ENCODE data around the gene GREM1.

GREM1 gene

GRCh38 chr15:32784581-32784980 lies 66.8 kb downstream of the GREM1 start:
- no peak for DNase-seq (ENCODE audit: low read depth)

GRCh38 chr15:32786906-32787305 lies 69.1 kb downstream of the GREM1 start:
- no peak for DNase-seq (ENCODE audit: low read depth)

- DNase-seq (ENCODE audit: low read depth), result no peak
Observed at GRCh38 chr15:32787949-32788348, 70.1 kb downstream of the GREM1 start.

DNA sequence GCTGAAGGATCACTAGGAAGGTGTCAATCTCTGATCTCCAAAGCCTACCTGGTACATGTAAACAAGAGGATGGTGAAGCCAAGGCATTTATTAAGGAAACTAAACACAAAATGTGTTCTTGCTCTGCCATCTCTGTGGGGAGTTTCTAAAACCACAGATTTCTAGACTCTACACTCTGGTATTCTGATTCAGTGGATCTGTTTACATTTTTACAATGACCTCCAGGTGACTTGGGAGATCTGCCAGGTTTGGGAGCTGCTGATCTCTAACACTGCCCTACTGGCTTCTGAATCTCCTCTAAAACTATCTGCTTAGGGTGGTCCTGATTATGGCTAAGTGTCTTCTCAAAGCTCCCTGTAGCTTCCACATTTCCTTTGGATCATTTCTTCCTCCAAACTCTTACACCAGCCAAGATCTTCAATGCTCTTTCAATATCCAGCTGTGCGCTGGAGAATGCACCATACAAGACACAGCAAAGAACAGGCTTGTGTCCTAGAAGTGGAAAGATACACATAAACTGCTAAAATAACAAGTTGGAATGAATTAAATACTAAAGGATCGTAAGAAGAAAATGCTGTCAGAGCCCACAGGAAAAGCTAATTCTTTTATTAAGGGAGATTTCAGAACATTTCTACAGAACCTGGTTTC lies 72.7 kb downstream of the GREM1 start:
- DNase-seq (ENCODE audit: low read depth), result no peak

DNA sequence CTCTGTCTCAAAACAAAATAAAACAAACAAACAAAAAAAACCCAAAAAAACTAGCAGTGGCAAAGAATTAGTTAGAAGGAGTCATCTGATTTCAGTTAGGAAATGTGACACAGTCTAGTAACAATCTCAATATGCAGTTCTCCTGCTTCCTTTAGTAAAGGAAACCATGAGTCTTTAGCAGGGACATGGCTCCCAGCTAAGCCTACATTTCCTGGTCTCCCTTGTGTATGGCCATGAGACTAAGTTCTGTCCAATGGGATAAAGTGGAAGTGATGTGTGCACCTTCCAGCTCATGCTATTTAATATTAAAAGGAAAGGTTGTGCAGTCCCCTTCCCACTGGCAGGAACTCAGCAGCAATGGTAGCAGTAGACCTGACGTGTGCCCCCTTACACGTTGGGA lies 74.6 kb downstream of the GREM1 start:
- no peak for DNase-seq (ENCODE audit: low read depth)

All from activated T-cell treated with anti-CD3 and anti-CD28 coated beads for 24 hours (primary cell).